GM19463 (cell line): ENCODE data around the gene ATP5PO.

Experiments
- ATAC-seq: cut with Tn5 transposase; IDR thresholded peaks from one replicate; pipeline ENCODE4 v1.9.1; 2021; ENCODE audit warnings: mild to moderate bottlenecking, moderate library complexity; ENCODE audit not compliant: unreplicated experiment

The ATP5PO gene

GRCh38 chr21:33901412-33902288, 14.0 kb downstream of the ATP5PO start:
- ATAC-seq, result no peak

GRCh38 chr21:33899199-33899598, 16.4 kb downstream of the ATP5PO start:
- no peak for ATAC-seq

GRCh38 chr21:33898586-33898985, 17.0 kb downstream of the ATP5PO start:
- ATAC-seq, result no peak

- ATAC-seq, result no peak
Measured at GRCh38 chr21:33897739-33898138, 17.9 kb downstream of the ATP5PO start.

GRCh38 chr21:33897098-33897497, 18.5 kb downstream of the ATP5PO start:
- ATAC-seq, result no peak

GRCh38 chr21:33896691-33897090, 18.9 kb downstream of the ATP5PO start:
- ATAC-seq, result no peak

- no peak for ATAC-seq
Measured at GRCh38 chr21:33895356-33895755, 20.2 kb downstream of the ATP5PO start.

GRCh38 chr21:33894736-33895288, 20.8 kb downstream of the ATP5PO start:
- no peak for ATAC-seq

GRCh38 chr21:33893917-33894316, 21.7 kb downstream of the ATP5PO start:
- no peak for ATAC-seq

GRCh38 chr21:33892853-33893252, 22.8 kb downstream of the ATP5PO start:
- ATAC-seq, result no peak

GRCh38 chr21:33890187-33890586, 25.4 kb downstream of the ATP5PO start:
- no peak for ATAC-seq

- ATAC-seq, result no peak
Measured at GRCh38 chr21:33886321-33886720, 29.3 kb downstream of the ATP5PO start.

GRCh38 chr21:33885172-33885514, 30.5 kb downstream of the ATP5PO start:
- no peak for ATAC-seq

- ATAC-seq, result no peak
Measured at GRCh38 chr21:33884376-33885171, 31.0 kb downstream of the ATP5PO start.

GRCh38 chr21:33883118-33883517, 32.5 kb downstream of the ATP5PO start:
- no peak for ATAC-seq

- no peak for ATAC-seq
Measured at GRCh38 chr21:33881689-33882440, 33.7 kb downstream of the ATP5PO start.

- ATAC-seq, result no peak
Measured at GRCh38 chr21:33880626-33881025, 35.0 kb downstream of the ATP5PO start.

GRCh38 chr21:33878824-33879223, 36.8 kb downstream of the ATP5PO start:
- ATAC-seq, result no peak

GRCh38 chr21:33875026-33875695, 40.4 kb downstream of the ATP5PO start:
- ATAC-seq, result no peak

- ATAC-seq, result no peak
Measured at GRCh38 chr21:33874161-33874560, 41.4 kb downstream of the ATP5PO start.
